Progenitor cell of endocrine pancreas (in vitro differentiated cells): Measurements from ENCODE around the gene KRTAP4-12. TPM values are rescaled to one million over a fixed set of nuclear protein-coding genes. Genes with fewer than 3 reads are reported as not detected.
"Not testable (repeated sequence)": the region's sequence is repeated elsewhere in the genome, so short reads cannot be mapped to it uniquely, and the experiment has no call there.

ENCODE experiments used
- DNase-seq: peaks from one replicate; pipeline ENCODE4 v3.0.0; 2021; ENCODE audit warnings: low spot score; ENCODE audit not compliant: unreplicated experiment
- H3K27ac Mint-ChIP-seq: 2 replicates; pipeline ENCODE4 v1.8.0; 2021; ENCODE audit warnings: mild to moderate bottlenecking, moderate library complexity, mixed read lengths
- H3K27me3 Mint-ChIP-seq: 2 replicates; pipeline ENCODE4 v1.8.0; 2021; ENCODE audit warnings: mixed read lengths
- H3K36me3 Mint-ChIP-seq: 2 replicates; pipeline ENCODE4 v1.8.0; 2022; ENCODE audit warnings: mixed read lengths; ENCODE audit not compliant: insufficient read depth
- H3K4me1 Mint-ChIP-seq: 2 replicates; pipeline ENCODE4 v1.8.0; 2021; ENCODE audit warnings: low read depth, mixed read lengths
- H3K4me3 Mint-ChIP-seq: 2 replicates; pipeline ENCODE4 v1.8.0; 2021; ENCODE audit warnings: low read depth, mild to moderate bottlenecking, moderate library complexity, mixed read lengths
- H3K9me3 Mint-ChIP-seq: 2 replicates; pipeline ENCODE4 v1.8.0; 2021; ENCODE audit warnings: low read depth, mixed read lengths
- CTCF ChIP-seq: fragments of 200-600 bp; sonication (generic); IDR thresholded peaks from one replicate; pipeline ENCODE4 v1.5.0; 2021; ENCODE audit warnings: antibody characterized with exemption, mild to moderate bottlenecking; ENCODE audit not compliant: unreplicated experiment
- total RNA-seq: library from RNA; stranded (reverse); gene quantifications from 2 replicates; pipeline ENCODE4 v1.2.1, GENCODE V29; 2021

The KRTAP4-12 gene
- total RNA-seq, 1 donor from 2014 or later = not detected

- no peaks in the 10 kb centered on the region for H3K36me3 Mint-ChIP-seq
- no peak for DNase-seq
- H3K4me1 Mint-ChIP-seq = peaks cover 6% of the 10 kb centered on the region
- H3K27ac Mint-ChIP-seq = no peak overlapping the region
- no peak overlapping the region for H3K4me3 Mint-ChIP-seq
- H3K27me3 Mint-ChIP-seq = peaks cover 5% of the 10 kb centered on the region
- H3K9me3 Mint-ChIP-seq = peaks cover 12% of the 10 kb centered on the region
- no peak for TF ChIP-seq CTCF
Observed at GRCh38 chr17:41107941-41108450, 16.0 kb downstream of the KRTAP4-12 start.

- not testable (repeated sequence) for H3K27me3 Mint-ChIP-seq, H3K9me3 Mint-ChIP-seq, H3K4me1 Mint-ChIP-seq, DNase-seq, H3K36me3 Mint-ChIP-seq, H3K4me3 Mint-ChIP-seq, H3K27ac Mint-ChIP-seq
Observed at GRCh38 chr17:41105347-41105746, 18.6 kb downstream of the KRTAP4-12 start, which contains the start of gene KRTAP4-9. TSS of gene KRTAP4-9 (plus strand) at chr17:41105389. CDS start at chr17:41105389, 0 bp downstream.

GRCh38 chr17:41104386-41105038, 19.5 kb downstream of the KRTAP4-12 start:
- not testable (repeated sequence) for H3K4me3 Mint-ChIP-seq, H3K27me3 Mint-ChIP-seq, H3K27ac Mint-ChIP-seq, H3K9me3 Mint-ChIP-seq, H3K36me3 Mint-ChIP-seq, H3K4me1 Mint-ChIP-seq, DNase-seq

GRCh38 chr17:41103896-41104295, 20.1 kb downstream of the KRTAP4-12 start:
- Mint-ChIP-seq H3K9me3 (peaks cover 4% of the 10 kb centered on the region), H3K27ac (no peak overlapping the region), H3K36me3 (no peaks in the 10 kb centered on the region), H3K27me3 (peaks cover 8% of the 10 kb centered on the region), H3K4me1 (peaks cover 6% of the 10 kb centered on the region), H3K4me3 (no peak overlapping the region)
- no peak for DNase-seq
- TF ChIP-seq CTCF = no peak

- H3K27me3 Mint-ChIP-seq = peaks cover 13% of the 10 kb centered on the region
- no peak for DNase-seq
Observed at GRCh38 chr17:41101586-41102259, 22.3 kb downstream of the KRTAP4-12 start, which contains the start of gene KRTAP4-16. TSS of gene KRTAP4-16 (minus strand) at chr17:41102209. CDS start at chr17:41102209, 0 bp downstream.

GRCh38 chr17:41099682-41100480, 24.1 kb downstream of the KRTAP4-12 start:
- H3K36me3 Mint-ChIP-seq, H3K9me3 Mint-ChIP-seq, H3K27me3 Mint-ChIP-seq, DNase-seq, H3K4me3 Mint-ChIP-seq, H3K27ac Mint-ChIP-seq: not testable (repeated sequence)
- H3K4me1 Mint-ChIP-seq = peaks cover 14% of the 10 kb centered on the region

More at GRCh38 chr17:41101586-41102259, 22.3 kb downstream of the KRTAP4-12 start, which contains the start of gene KRTAP4-16:
- H3K9me3 Mint-ChIP-seq = no peaks in the 10 kb centered on the region
- no peak within 1 kb of the TSS for H3K27ac Mint-ChIP-seq
- peaks cover 1% of the 10 kb centered on the region for H3K4me1 Mint-ChIP-seq
- TF ChIP-seq CTCF = no peak
- no peak within 1 kb of the TSS for H3K4me3 Mint-ChIP-seq
- no peaks in the 10 kb centered on the region for H3K36me3 Mint-ChIP-seq
